H1 (cell line): ENCODE results near the gene RNASEH2A. TPM values are rescaled to one million over a fixed set of nuclear protein-coding genes. Genes with fewer than 3 reads are reported as not detected.

Source experiments
- CTCF ChIA-PET: fragments of 300-600 bp; sonication (Branson Sonifier 250); formaldehyde crosslinking; loops from one replicate; lab custom pipeline; 2021; ENCODE audit not compliant: partially characterized antibody; lab: Charles Lee
- POLR2A ChIA-PET: fragments of 300-600 bp; sonication (Branson Sonifier 250); formaldehyde crosslinking; loops from one replicate; lab custom pipeline; 2021; ENCODE audit warnings: inconsistent platforms; ENCODE audit not compliant: partially characterized antibody; lab: Charles Lee
- DNase-seq, 2 experiments: peaks; one replicate each; pipeline versions ENCODE4 v3.0.0 to v3.0.0-alpha.2; 2010 to 2022; ENCODE audit warnings: low spot score in 2 of 2, low read depth in 1 of 2, mixed read lengths in 1 of 2
- FAIRE-seq: peaks from 2 replicates; lab custom pipeline; 2011; peaks lifted over from hg19 to GRCh38; lab: Jason Lieb, UNC
- H2AFZ ChIP-seq: 2 replicates; pipeline ENCODE4 v1.8.1; 2012; ENCODE audit warnings: low read length, inconsistent platforms
- H2AK5ac ChIP-seq: 2 replicates; pipeline ENCODE4 v1.6.1; 2013; ENCODE audit warnings: low read depth, low read length
- H2BK120ac ChIP-seq: replicated peaks from 2 replicates; pipeline ENCODE3; 2013; ENCODE audit warnings: low read depth, low read length, inconsistent platforms
- H2BK12ac ChIP-seq: 2 replicates; pipeline ENCODE4 v1.6.1; 2013; ENCODE audit warnings: low read depth, low read length
- H2BK15ac ChIP-seq: 2 replicates; pipeline ENCODE4 v1.6.1; 2013; ENCODE audit warnings: low read length
- H2BK20ac ChIP-seq: 2 replicates; pipeline ENCODE4 v1.6.1; 2013; ENCODE audit warnings: low read length
- H2BK5ac ChIP-seq: 2 replicates; pipeline ENCODE4 v1.6.1; 2013; ENCODE audit warnings: low read depth, low read length
- H3K14ac ChIP-seq: 2 replicates; pipeline ENCODE4 v1.6.1; 2013; ENCODE audit warnings: inconsistent platforms; ENCODE audit not compliant: insufficient read length
- H3K18ac ChIP-seq: 2 replicates; pipeline ENCODE4 v1.6.1; 2013; ENCODE audit warnings: low read length; ENCODE audit errors: extremely low read depth
- H3K23ac ChIP-seq: 2 replicates; pipeline ENCODE4 v1.6.1; 2013; ENCODE audit warnings: inconsistent platforms; ENCODE audit not compliant: insufficient read length
- H3K23me2 ChIP-seq: 2 replicates; pipeline ENCODE4 v1.6.1; 2013; ENCODE audit warnings: low read depth, low read length
- H3K27ac ChIP-seq: 2 replicates; pipeline ENCODE4 v1.6.1; 2011; ENCODE audit warnings: low read depth, low read length, inconsistent platforms
- H3K27me3 ChIP-seq, 4 experiments: replicated peaks in 1 of 4; 1 replicate in 1 of 4; 2 replicates in 3 of 4; pipeline versions ENCODE4 v1.6.1 to v1.8.1; 2011 to 2013; ENCODE audit warnings: low read length in 3 of 4, mild to moderate bottlenecking in 3 of 4, inconsistent platforms in 2 of 4, mixed read lengths in 2 of 4, moderate library complexity in 1 of 4; ENCODE audit not compliant: control insufficient read depth in 3 of 4, insufficient read depth in 3 of 4; ENCODE audit errors: extremely low read depth in 1 of 4
- H3K36me3 ChIP-seq, 4 experiments: 2 replicates each; pipeline versions ENCODE4 v1.6.1 to v1.8.1; 2011 to 2013; ENCODE audit warnings: mild to moderate bottlenecking in 4 of 4, low read length in 3 of 4, moderate library complexity in 2 of 4, control low read depth in 1 of 4, inconsistent platforms in 1 of 4; ENCODE audit not compliant: insufficient read depth in 4 of 4, control insufficient read depth in 2 of 4
- H3K4ac ChIP-seq: replicated peaks from 2 replicates; pipeline ENCODE3; 2013; ENCODE audit warnings: low read length, low read depth, mixed read lengths, inconsistent platforms; ENCODE audit not compliant: insufficient read length
- H3K4me1 ChIP-seq, 4 experiments: replicated peaks in 1 of 4; 1 replicate in 1 of 4; 2 replicates in 3 of 4; pipeline versions ENCODE4 v1.6.1 to v1.8.1; 2011 to 2013; ENCODE audit warnings: low read length in 3 of 4, inconsistent platforms in 2 of 4, mixed read lengths in 1 of 4; ENCODE audit not compliant: insufficient read depth in 4 of 4, control insufficient read depth in 3 of 4
- H3K4me2 ChIP-seq, 2 experiments: 2 replicates each; pipeline versions ENCODE4 v1.6.1 to v1.8.1; 2011 to 2013; ENCODE audit warnings: low read depth in 2 of 2, low read length in 2 of 2, control low read depth in 1 of 2, inconsistent platforms in 1 of 2, mild to moderate bottlenecking in 1 of 2; ENCODE audit not compliant: insufficient read depth in 1 of 2
- H3K4me3 ChIP-seq, 4 experiments: fragments of 200-600, 300-600 bp in 1 of 4; sonication (generic), shearing (Covaris generic), sonication (Bioruptor Twin) in 1 of 4; 2 replicates each; pipeline versions ENCODE4 v1.5.1 to v1.8.1; 2011 to 2016; ENCODE audit warnings: low read length in 4 of 4, low read depth in 3 of 4, control low read depth in 2 of 4, inconsistent platforms in 2 of 4, mild to moderate bottlenecking in 2 of 4, mixed read lengths in 1 of 4, moderate library complexity in 1 of 4; ENCODE audit not compliant: insufficient read depth in 2 of 4; ENCODE audit errors: extremely low read depth in 1 of 4
- H3K56ac ChIP-seq: replicated peaks from 2 replicates; pipeline ENCODE3; 2013; ENCODE audit warnings: low read depth, mild to moderate bottlenecking, mixed read lengths, low read length, inconsistent platforms; ENCODE audit not compliant: insufficient read length
- H3K79me1 ChIP-seq: 2 replicates; pipeline ENCODE4 v1.6.1; 2013; ENCODE audit warnings: low read depth, low read length, control low read depth
- H3K79me2 ChIP-seq, 2 experiments: 2 replicates each; pipeline versions ENCODE4 v1.6.1 to v1.8.1; 2012 to 2013; ENCODE audit warnings: low read length in 2 of 2, mild to moderate bottlenecking in 2 of 2, inconsistent platforms in 1 of 2; ENCODE audit not compliant: insufficient read depth in 2 of 2, control insufficient read depth in 1 of 2
- H3K9ac ChIP-seq, 4 experiments: replicated peaks in 1 of 4; 1 replicate in 1 of 4; 2 replicates in 3 of 4; pipeline versions ENCODE4 v1.6.1 to v1.8.1; 2011 to 2013; ENCODE audit warnings: low read depth in 3 of 4, low read length in 3 of 4, control low read depth in 2 of 4, mild to moderate bottlenecking in 2 of 4, moderate library complexity in 2 of 4, inconsistent platforms in 1 of 4; ENCODE audit errors: extremely low read depth in 1 of 4
- H3K9me3 ChIP-seq, 2 experiments: 2 replicates each; pipeline versions ENCODE4 v1.6.1 to v1.8.1; 2012 to 2013; ENCODE audit warnings: mild to moderate bottlenecking in 2 of 2, moderate library complexity in 2 of 2, control low read depth in 1 of 2, inconsistent platforms in 1 of 2, low read depth in 1 of 2, low read length in 1 of 2, mixed read lengths in 1 of 2; ENCODE audit not compliant: insufficient read depth in 2 of 2
- H4K20me1 ChIP-seq, 2 experiments: replicated peaks in 1 of 2; 2 replicates each; pipeline versions ENCODE3 to v1.8.1; 2011 to 2013; ENCODE audit warnings: inconsistent platforms in 2 of 2, low read length in 2 of 2, mild to moderate bottlenecking in 1 of 2; ENCODE audit not compliant: insufficient read depth in 2 of 2, control insufficient read depth in 1 of 2
- H4K5ac ChIP-seq: 2 replicates; pipeline ENCODE4 v1.6.1; 2013; ENCODE audit warnings: low read length, low read depth, mixed read lengths, inconsistent platforms; ENCODE audit not compliant: insufficient read length
- H4K8ac ChIP-seq: 2 replicates; pipeline ENCODE4 v1.8.0; 2013; ENCODE audit warnings: mild to moderate bottlenecking, moderate library complexity, low read length, inconsistent platforms; ENCODE audit not compliant: insufficient read depth; ENCODE audit errors: extremely low read depth
- H4K91ac ChIP-seq: replicated peaks from 2 replicates; pipeline ENCODE3; 2013; ENCODE audit warnings: low read length, mixed read lengths, inconsistent platforms; ENCODE audit not compliant: insufficient read length
- BACH1 ChIP-seq: IDR thresholded peaks from 2 replicates; pipeline ENCODE4 v1.6.1; 2012; ENCODE audit warnings: low read length, improper control_type of control experiment
- CREB1 ChIP-seq: IDR thresholded peaks from 2 replicates; pipeline ENCODE4 v1.6.1; 2012; ENCODE audit warnings: inconsistent platforms
- CTCF ChIP-seq, 3 experiments: IDR thresholded peaks; 1 replicate in 2 of 3; 2 replicates in 1 of 3; pipeline versions ENCODE4 v1.5.1 to v1.6.1; 2011; ENCODE audit warnings: low read length in 3 of 3, mild to moderate bottlenecking in 3 of 3, inconsistent platforms in 2 of 3, low read depth in 1 of 3, moderate library complexity in 1 of 3; ENCODE audit not compliant: insufficient read depth in 1 of 3; ENCODE audit errors: control extremely low read depth in 1 of 3
- GABPA ChIP-seq: IDR thresholded peaks from 2 replicates; pipeline ENCODE4 v1.6.1; 2011; ENCODE audit warnings: mild to moderate bottlenecking, low read length, moderate library complexity, borderline replicate concordance; ENCODE audit not compliant: insufficient read depth
- KDM1A ChIP-seq: fragments of 200-600, 300-600 bp; sonication (generic); IDR thresholded peaks from 2 replicates; pipeline ENCODE4 v1.7.1; 2016; ENCODE audit warnings: mild to moderate bottlenecking, low read length, borderline replicate concordance
- KDM5A ChIP-seq: fragments of 200-600 bp; IDR thresholded peaks from 2 replicates; pipeline ENCODE4 v1.7.1; 2012; ENCODE audit warnings: mild to moderate bottlenecking, low read length, inconsistent platforms, mixed read lengths
- MAFK ChIP-seq: IDR thresholded peaks from 2 replicates; pipeline ENCODE4 v1.6.1; 2012; ENCODE audit warnings: low read depth, mild to moderate bottlenecking, improper control_type of control experiment, low read length
- RFX5 ChIP-seq: IDR thresholded peaks from 2 replicates; pipeline ENCODE4 v1.6.1; 2011; ENCODE audit warnings: low read depth, low read length, improper control_type of control experiment, borderline replicate concordance
- YY1 ChIP-seq: IDR thresholded peaks from 2 replicates; pipeline ENCODE4 v1.6.1; 2011; ENCODE audit warnings: low read depth, mild to moderate bottlenecking, low read length
- WGBS, 2 experiments: shearing (Covaris generic) in 1 of 2; methylation state at CpG; one replicate each; pipeline versions ENCODE4 v1.1.6 to v1.1.7; 2013 to 2015; ENCODE audit warnings: low lambda C conversion rate in 2 of 2, mixed read lengths in 2 of 2, inconsistent platforms in 1 of 2, low coverage in 1 of 2, missing lambda C conversion rate in 1 of 2; ENCODE audit not compliant: insufficient replicate concordance in 2 of 2, insufficient coverage in 1 of 2, insufficient read length in 1 of 2; ENCODE audit errors: extremely low coverage in 1 of 2, missing lambda C conversion rate in 1 of 2; 5-methylcytosine and 5-hydroxymethylcytosine counted together
- polyA plus RNA-seq, 7 experiments: library from polyadenylated mRNA; depleted of rRNA in 3 of 7; stranded (reverse) in 5 of 7; unstranded in 2 of 7; fragments of >200 nt in 5 of 7; fragments of 200-250 nt in 2 of 7; gene quantifications; 1 replicate in 5 of 7; 2 replicates in 1 of 7; 4 replicates in 1 of 7; pipeline versions ENCODE4 v1.2.1 to v1.2.3, GENCODE V29; 2011 to 2013; ENCODE audit warnings: missing spikeins in 2 of 7, mixed read lengths in 2 of 7
- total RNA-seq: library from RNA; stranded (reverse); fragmentation: NEBNext Ultra II Directional; extraction: Animal tissue kit (Norgen Biotek cat#: 25700); gene quantifications from 2 replicates; pipeline ENCODE4 v1.2.1, GENCODE V29; 2021

The RNASEH2A gene
- total and polyA plus RNA-seq, 2 of the 8 experiments (the other 6 are each of a cell fraction or from before 2014, with no cell fraction given) = 67.5 to 120 TPM

- 2% methylated on average over 26 of the region's 69 CpGs; no CpG with 5 or more reads in 1 of the 2 experiments for WGBS, 2 experiments
- Histone ChIP-seq H2AK5ac (peak within 1 kb of the TSS; percentile 47; the same call in 1 of the 2 replicates), H3K27ac (no peak within 1 kb of the TSS), H4K8ac (peak within 1 kb of the TSS; percentile 81), H3K27me3 (peaks cover 0 to 13% (median 9%) of the 10 kb centered on the region in 4 experiments; a peak in 5 of 7 replicates), H4K5ac (no peak within 1 kb of the TSS), H4K91ac (no peak within 1 kb of the TSS), H2BK20ac (0 out of 2 replicates have a peak within 1 kb of the TSS, but pooled peaks have one; percentile 3), H2BK12ac (peak within 1 kb of the TSS; percentile 77; the same call in 1 of the 2 replicates), H3K14ac (no peak within 1 kb of the TSS), H2BK120ac (no peak within 1 kb of the TSS), H2BK5ac (no peak within 1 kb of the TSS), H3K9ac (peak within 1 kb of the TSS in 2 of 4 experiments; percentile 35 to 44; a peak in 4 of 7 replicates), H2BK15ac (0 out of 2 replicates have a peak within 1 kb of the TSS, but pooled peaks have one; percentile 6), H3K4me2 (peak within 1 kb of the TSS; percentile 73 to 75), H3K23ac (no peak within 1 kb of the TSS), H3K9me3 (no peaks in the 10 kb centered on the region), H2AFZ (no peak within 1 kb of the TSS), H3K79me2 (peaks cover 0 to 9% of the 10 kb centered on the region in 2 experiments; a peak in 2 of 4 replicates), H3K4me1 (peaks cover 8 to 43% (median 19%) of the 10 kb centered on the region in 4 experiments), H3K18ac (peak within 1 kb of the TSS; percentile 62), H3K23me2 (peaks cover 26% of the 10 kb centered on the region), H4K20me1 (peaks cover 8 to 21% of the 10 kb centered on the region in 2 experiments), H3K56ac (no peak within 1 kb of the TSS), H3K36me3 (peaks cover 0 to 3% (median 0%) of the 10 kb centered on the region in 4 experiments; a peak in 1 of 8 replicates), H3K4me3 (peak within 1 kb of the TSS; percentile 59 to 92 (median 62)), H3K4ac (no peak within 1 kb of the TSS), H3K79me1 (peaks cover 11% of the 10 kb centered on the region)
- CTCF ChIA-PET = interaction anchor here (0.9 to 1.5 kb wide), 4 partner anchors 9 to 65 kb away, joined by 3 to 13 read pairs (median 5); no protein-coding TSS in a partner anchor
- POLR2A ChIA-PET = interaction anchor here (0.6 to 1.3 kb wide), 2 partner anchors 24 to 74 kb away, joined by 3 to 4 read pairs; no protein-coding TSS in a partner anchor
- FAIRE-seq = no peak
- DNase-seq = peak in 1 of 2 experiments; percentile 86
- TF ChIP-seq KDM1A = no peak
- TF ChIP-seq CREB1 = 0 out of 2 replicates have a peak, but pooled peaks have one; percentile 8
- TF ChIP-seq KDM5A = no peak
- TF ChIP-seq MAFK = no peak
- TF ChIP-seq CTCF (IDR thresholded peaks at IDR 0.05; ENCODE audit: control extremely low read depth in 1 of 3, insufficient read depth in 1 of 3, low read depth in 1 of 3, low read length in 3 of 3) = peak; percentile 63 to 89 (median 69)
- TF ChIP-seq RFX5 = no peak
- no peak for TF ChIP-seq YY1
- no peak for TF ChIP-seq BACH1
- TF ChIP-seq GABPA = no peak
These were observed 31.9 kb downstream of the RNASEH2A start, which contains the start of gene MAST1 for GRCh38 chr19:12838182-12838885. Gene MAST1 (plus strand): TSS chr19:12838515. CDS start chr19:12838573, 58 bp downstream.
